ENCODE results near the gene GGN. TPM values are rescaled to one million over a fixed set of nuclear protein-coding genes. Genes with fewer than 3 reads are reported as not detected.

The GGN gene
- total RNA-seq, 2 experiments from 2014 or later: 0.17 to 0.19 TPM

DNA sequence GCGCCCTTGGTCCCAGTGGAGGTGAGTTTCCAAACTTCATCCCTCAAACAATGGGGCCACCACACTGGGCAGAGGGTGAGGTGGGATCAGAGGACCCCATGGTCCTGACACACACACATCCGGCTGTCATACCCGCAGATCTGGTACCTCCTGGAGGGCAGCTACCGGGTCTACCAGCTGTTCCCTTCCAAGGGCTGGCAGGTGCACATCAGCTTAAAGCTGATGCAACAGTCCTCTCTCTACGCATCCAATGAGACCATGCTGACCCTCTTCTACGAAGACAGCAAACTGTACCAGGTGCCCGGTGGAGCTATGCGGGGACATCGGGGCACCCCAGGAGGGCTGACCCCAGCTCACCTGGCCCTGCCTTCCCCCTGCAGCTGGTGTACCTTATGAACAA is 27.5 kb downstream of the GGN start:
- no peaks in the 10 kb centered on the region for H3K36me3 ChIP-seq (ENCODE audit: insufficient read depth, low read length)
- no peak overlapping the region for H3K27ac ChIP-seq (ENCODE audit: low read depth in 1 of 2, low read length in 2 of 2)
- H3K27ac Mint-ChIP-seq: no peak overlapping the region
- CTCF ChIA-PET: interaction anchor here (0.8 kb wide), 1 partner anchor 24 kb away, joined by 3 read pairs; the partner anchor contains the start of gene CATSPERG
- H3K9me3 Mint-ChIP-seq: no peaks in the 10 kb centered on the region
- TF ChIP-seq, protein P1, sequence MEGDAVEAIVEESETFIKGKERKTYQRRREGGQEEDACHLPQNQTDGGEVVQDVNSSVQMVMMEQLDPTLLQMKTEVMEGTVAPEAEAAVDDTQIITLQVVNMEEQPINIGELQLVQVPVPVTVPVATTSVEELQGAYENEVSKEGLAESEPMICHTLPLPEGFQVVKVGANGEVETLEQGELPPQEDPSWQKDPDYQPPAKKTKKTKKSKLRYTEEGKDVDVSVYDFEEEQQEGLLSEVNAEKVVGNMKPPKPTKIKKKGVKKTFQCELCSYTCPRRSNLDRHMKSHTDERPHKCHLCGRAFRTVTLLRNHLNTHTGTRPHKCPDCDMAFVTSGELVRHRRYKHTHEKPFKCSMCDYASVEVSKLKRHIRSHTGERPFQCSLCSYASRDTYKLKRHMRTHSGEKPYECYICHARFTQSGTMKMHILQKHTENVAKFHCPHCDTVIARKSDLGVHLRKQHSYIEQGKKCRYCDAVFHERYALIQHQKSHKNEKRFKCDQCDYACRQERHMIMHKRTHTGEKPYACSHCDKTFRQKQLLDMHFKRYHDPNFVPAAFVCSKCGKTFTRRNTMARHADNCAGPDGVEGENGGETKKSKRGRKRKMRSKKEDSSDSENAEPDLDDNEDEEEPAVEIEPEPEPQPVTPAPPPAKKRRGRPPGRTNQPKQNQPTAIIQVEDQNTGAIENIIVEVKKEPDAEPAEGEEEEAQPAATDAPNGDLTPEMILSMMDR (IDR thresholded peaks at IDR 0.05): no peak
- peaks cover 19% of the 10 kb centered on the region for H3K4me1 ChIP-seq (ENCODE audit: insufficient read depth, low read length)
- H3K4me3 ChIP-seq (ENCODE audit: low read length): no peak overlapping the region
- intact Hi-C loops (cut with DNase I, micrococcal nuclease): no loop called here
- H3K27me3 Mint-ChIP-seq: peaks cover 13% of the 10 kb centered on the region
- POLR2A ChIA-PET: interaction anchor here (1.4 kb wide), 1 partner anchor 14 kb away, joined by 9 read pairs; the partner anchor contains the start of gene PSMD8
- no peaks in the 10 kb centered on the region for H3K36me3 Mint-ChIP-seq (ENCODE audit: low read depth)
- H3K4me3 Mint-ChIP-seq: peak overlapping the region; percentile 82
- peaks cover 0 to 2% of the 10 kb centered on the region in 2 experiments for H3K27me3 ChIP-seq (ENCODE audit: control insufficient read depth in 1 of 2, insufficient read depth in 2 of 2, low read length in 2 of 2)
- H3K4me1 Mint-ChIP-seq (ENCODE audit: low read depth): peaks cover 14% of the 10 kb centered on the region
- DNase-seq: no peak
- no peak for ATAC-seq (ENCODE audit: poor library complexity)
- peaks cover 0 to 8% of the 10 kb centered on the region in 2 experiments for H3K9me3 ChIP-seq (ENCODE audit: control insufficient read depth in 1 of 2, insufficient read depth in 1 of 2, low read length in 2 of 2)

DNA sequence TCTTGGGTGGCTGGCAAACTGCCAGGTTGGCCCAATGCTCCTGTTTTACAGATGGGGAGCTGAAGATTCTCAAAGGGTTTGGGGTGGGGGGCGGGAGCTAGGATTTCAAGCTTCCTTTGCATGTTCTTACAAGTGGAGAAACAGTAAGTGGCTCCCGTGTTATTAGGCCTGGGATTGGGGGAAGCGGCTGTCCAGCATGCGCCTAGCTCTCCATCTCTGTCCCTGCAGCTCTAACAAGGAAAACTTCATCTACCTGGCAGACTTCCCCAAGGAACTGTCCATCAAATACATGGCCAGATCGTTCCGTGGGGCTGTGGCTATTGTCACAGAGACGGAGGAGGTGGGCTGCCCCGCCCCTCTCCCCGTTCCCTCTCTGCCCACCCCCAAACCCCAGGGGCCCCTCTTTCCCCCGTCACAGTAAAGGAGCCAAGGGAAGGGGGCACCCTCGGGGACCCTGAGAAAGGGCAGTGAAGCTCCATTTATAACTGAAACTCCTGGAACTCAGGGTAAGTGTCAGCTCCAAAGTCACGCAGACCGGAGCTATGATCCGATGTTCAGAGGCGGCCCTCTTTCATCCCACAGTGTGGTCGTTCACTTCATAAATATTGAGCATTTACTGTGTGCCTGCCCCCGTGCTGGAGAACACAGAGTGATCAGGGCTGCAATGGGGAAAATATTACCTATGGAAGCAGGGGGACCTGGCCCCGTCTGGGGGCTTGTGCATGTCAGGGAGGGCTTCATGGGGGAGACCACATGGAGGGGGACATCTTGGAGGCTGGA is 28.4 kb downstream of the GGN start:
- Mint-ChIP-seq H3K4me1 (ENCODE audit: low read depth) (peaks cover 14% of the 10 kb centered on the region), H3K9me3 (no peaks in the 10 kb centered on the region), H3K27ac (no peak overlapping the region), H3K27me3 (peaks cover 13% of the 10 kb centered on the region), H3K4me3 (peak overlapping the region; percentile 59), H3K36me3 (ENCODE audit: low read depth) (no peaks in the 10 kb centered on the region)
- peaks cover 0 to 2% of the 10 kb centered on the region in 2 experiments for H3K27me3 ChIP-seq (ENCODE audit: control insufficient read depth in 1 of 2, insufficient read depth in 2 of 2, low read length in 2 of 2)
- peak in 1 of 14 experiments; percentile 20 for DNase-seq
- no peaks in the 10 kb centered on the region for H3K36me3 ChIP-seq (ENCODE audit: insufficient read depth, low read length)
- H3K27ac ChIP-seq (ENCODE audit: low read depth in 1 of 2, low read length in 2 of 2): no peak overlapping the region
- intact Hi-C loops (cut with DNase I, micrococcal nuclease): no loop called here
- CTCF ChIA-PET: no interaction called here
- no peak for ATAC-seq (ENCODE audit: poor library complexity)
- peaks cover 0 to 8% of the 10 kb centered on the region in 2 experiments for H3K9me3 ChIP-seq (ENCODE audit: control insufficient read depth in 1 of 2, insufficient read depth in 1 of 2, low read length in 2 of 2)
- POLR2A ChIA-PET: interaction anchor here (0.5 kb wide), 1 partner anchor 23 kb away, joined by 3 read pairs; the partner anchor contains the start of gene CATSPERG
- peaks cover 19% of the 10 kb centered on the region for H3K4me1 ChIP-seq (ENCODE audit: insufficient read depth, low read length)
- TF ChIP-seq, protein P1 (IDR thresholded peaks at IDR 0.05): no peak
- no peak overlapping the region for H3K4me3 ChIP-seq (ENCODE audit: low read length)

DNA sequence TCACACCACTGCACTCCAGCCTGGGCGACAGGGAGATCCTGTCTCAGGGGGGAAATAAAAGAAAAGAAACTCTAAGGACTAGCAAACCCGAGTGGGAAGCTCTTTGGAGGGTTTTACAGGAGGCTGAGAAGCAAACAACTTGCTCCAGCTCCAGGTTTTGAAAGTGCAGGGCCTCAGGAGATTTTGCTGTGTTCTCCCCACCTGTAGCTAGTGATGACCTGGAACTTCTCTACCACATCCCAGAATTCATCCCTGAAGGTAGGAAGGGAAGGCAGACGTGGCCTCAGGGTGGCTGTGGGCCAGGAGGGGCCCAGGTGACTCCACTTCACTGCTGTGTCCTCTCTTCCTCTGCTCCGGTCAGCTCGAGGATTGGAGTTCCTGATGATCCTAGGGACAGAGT is 29.8 kb downstream of the GGN start:
- ATAC-seq (ENCODE audit: poor library complexity): no peak
- no peak overlapping the region for H3K27ac Mint-ChIP-seq
- H3K9me3 Mint-ChIP-seq: no peaks in the 10 kb centered on the region
- intact Hi-C loops (cut with DNase I, micrococcal nuclease): no loop called here
- no peaks in the 10 kb centered on the region for H3K36me3 Mint-ChIP-seq (ENCODE audit: low read depth)
- no peak for DNase-seq
- Histone ChIP-seq H3K9me3 (ENCODE audit: control insufficient read depth in 1 of 2, insufficient read depth in 1 of 2, low read length in 2 of 2) (peaks cover 0 to 8% of the 10 kb centered on the region in 2 experiments), H3K4me1 (ENCODE audit: insufficient read depth, low read length) (peaks cover 18% of the 10 kb centered on the region), H3K4me3 (ENCODE audit: low read length) (no peak overlapping the region), H3K27ac (ENCODE audit: low read depth in 1 of 2, low read length in 2 of 2) (no peak overlapping the region), H3K36me3 (ENCODE audit: insufficient read depth, low read length) (no peaks in the 10 kb centered on the region), H3K27me3 (ENCODE audit: control insufficient read depth in 1 of 2, insufficient read depth in 2 of 2, low read length in 2 of 2) (peaks cover 0 to 2% of the 10 kb centered on the region in 2 experiments)
- peaks cover 14% of the 10 kb centered on the region for H3K4me1 Mint-ChIP-seq (ENCODE audit: low read depth)
- TF ChIP-seq, protein P1 (IDR thresholded peaks at IDR 0.05): no peak
- H3K4me3 Mint-ChIP-seq: no peak overlapping the region
- CTCF ChIA-PET: no interaction called here
- peaks cover 13% of the 10 kb centered on the region for H3K27me3 Mint-ChIP-seq
- POLR2A ChIA-PET: no interaction called here
